GM19372 (cell line): ENCODE results near the gene PITRM1.
"Not testable (repeated sequence)": the region's sequence is repeated elsewhere in the genome, so short reads cannot be mapped to it uniquely, and the experiment has no call there.

ENCODE experiments used
- ATAC-seq: cut with Tn5 transposase; IDR thresholded peaks from one replicate; pipeline ENCODE4 v1.9.1; 2021; ENCODE audit warnings: mild to moderate bottlenecking, low read depth, moderate library complexity; ENCODE audit not compliant: unreplicated experiment

The PITRM1 gene

GRCh38 chr10:3198900-3199299, 26.3 kb upstream of the PITRM1 start:
- no peak for ATAC-seq

DNA sequence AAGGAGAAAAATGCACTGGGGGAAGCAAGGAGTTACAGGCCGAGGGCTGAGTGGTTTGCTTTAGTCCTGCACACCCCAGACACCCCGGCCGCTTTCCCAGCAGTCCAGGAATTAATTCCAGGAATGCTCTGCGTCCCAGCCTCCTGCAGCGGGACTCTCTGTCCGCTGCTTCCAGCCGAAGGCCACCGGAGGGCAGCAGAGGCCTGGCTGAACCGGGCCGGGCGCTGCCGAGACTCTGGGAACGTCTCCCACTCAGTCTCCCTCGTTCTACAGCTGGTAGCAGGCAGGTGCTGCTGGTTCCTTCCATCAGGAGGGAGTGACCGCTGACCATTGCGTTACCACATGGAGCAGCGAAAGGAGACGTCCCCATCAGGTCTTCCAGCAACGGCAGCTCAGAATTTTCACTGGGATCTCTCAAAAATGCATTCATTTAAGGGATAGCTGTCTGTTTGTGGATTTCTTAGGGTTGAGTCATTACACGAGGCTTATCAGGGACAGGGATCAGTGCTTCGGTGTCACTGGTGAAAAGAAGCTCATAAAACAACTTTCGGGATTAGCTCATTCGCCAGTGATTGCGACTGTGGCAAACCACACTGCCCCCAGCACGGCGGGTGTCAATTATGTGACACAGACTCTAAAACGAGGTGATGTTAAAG, 24.9 kb upstream of the PITRM1 start:
- peak; percentile 69 for ATAC-seq

- no peak for ATAC-seq
Measured at GRCh38 chr10:3196958-3197347, 24.4 kb upstream of the PITRM1 start.

DNA sequence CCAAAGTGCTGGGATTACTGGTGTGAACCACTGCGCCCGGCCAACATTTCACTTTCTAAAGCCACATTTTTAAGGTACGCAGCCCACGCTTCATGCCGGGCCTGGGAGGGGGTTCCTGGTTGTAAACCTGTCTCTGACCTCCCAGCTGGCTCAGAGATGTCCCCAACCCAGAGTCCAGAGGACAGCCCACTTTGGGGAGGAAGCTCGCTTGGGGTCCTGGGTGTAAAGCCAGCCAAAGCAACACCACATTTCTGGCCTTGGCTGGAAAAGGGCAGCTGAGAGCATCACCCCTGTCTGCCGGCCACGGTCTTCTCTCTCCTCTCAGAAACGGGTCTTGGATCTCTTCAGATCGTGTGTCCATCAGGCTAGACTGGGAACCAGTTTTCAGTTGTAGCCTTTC, 23.9 kb upstream of the PITRM1 start:
- ATAC-seq, result no peak

GRCh38 chr10:3195726-3196125, 23.1 kb upstream of the PITRM1 start:
- no peak for ATAC-seq

- ATAC-seq, result no peak
Measured at GRCh38 chr10:3195286-3195685, 22.7 kb upstream of the PITRM1 start.

DNA sequence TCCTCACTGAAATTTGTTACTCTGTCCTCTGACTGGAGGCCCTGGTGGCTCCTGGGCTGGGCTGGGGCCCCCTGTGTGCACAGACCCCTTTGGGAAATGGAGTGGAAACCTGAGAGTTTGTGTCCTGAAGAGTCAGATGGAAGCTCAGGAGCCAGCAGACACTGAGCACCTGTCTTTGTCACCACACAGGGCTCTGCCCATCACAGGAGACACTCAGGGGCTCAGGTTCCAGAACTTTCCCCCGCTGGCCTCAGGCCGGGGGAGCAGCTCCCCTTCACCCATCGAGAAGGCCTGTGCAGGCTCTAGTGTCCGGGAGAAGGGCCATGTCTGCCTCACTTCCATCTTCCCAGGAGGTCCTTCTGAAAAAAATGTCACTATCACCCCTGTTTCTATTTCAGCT, 22.3 kb upstream of the PITRM1 start:
- ATAC-seq, result no peak

GRCh38 chr10:3193751-3194150, 21.2 kb upstream of the PITRM1 start:
- no peak for ATAC-seq

- ATAC-seq, result no peak
Measured at GRCh38 chr10:3192856-3193635, 20.5 kb upstream of the PITRM1 start.

GRCh38 chr10:3190817-3191216, 18.2 kb upstream of the PITRM1 start:
- no peak for ATAC-seq

DNA sequence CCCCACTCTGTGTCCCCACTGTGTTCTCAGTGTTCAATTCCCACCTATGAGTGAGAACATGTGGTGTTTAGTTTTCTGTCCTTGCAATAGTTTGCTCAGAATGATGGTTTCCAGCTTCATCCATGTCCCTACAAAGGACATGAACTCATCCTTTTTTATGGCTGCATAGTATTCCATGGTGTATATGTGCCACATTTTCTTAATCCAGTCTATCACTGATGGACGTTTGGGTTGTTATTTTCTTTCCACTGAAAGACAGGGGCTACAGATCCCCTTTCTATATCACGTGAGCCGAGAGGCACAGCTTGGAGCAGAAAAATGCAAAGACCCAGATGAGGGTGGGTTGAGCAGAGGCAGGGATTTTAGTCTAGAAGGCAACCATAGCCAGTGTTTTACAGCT, 14.6 kb upstream of the PITRM1 start:
- not testable (repeated sequence) for ATAC-seq

- ATAC-seq, result no peak
Measured at GRCh38 chr10:3186368-3186767, 13.8 kb upstream of the PITRM1 start.

DNA sequence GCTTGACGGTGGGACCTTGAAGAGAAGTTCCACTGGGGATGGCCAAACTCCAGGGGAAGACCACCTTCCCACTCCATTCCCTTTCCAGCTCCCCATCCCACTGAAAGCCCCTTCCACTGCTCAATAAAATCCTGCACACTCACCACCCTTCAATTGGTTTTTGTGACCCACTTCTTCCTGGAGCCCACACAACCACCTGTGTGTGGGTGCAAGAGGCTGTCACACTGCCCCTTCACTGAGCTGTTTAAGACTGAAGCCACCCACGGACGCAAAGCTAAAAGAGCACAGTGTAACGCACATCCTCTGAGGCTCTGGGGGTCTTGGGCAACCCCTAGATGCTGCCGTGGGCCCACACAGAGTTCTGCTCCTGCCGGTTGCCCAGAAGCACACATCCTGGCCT, 12.8 kb upstream of the PITRM1 start:
- ATAC-seq, result no peak

DNA sequence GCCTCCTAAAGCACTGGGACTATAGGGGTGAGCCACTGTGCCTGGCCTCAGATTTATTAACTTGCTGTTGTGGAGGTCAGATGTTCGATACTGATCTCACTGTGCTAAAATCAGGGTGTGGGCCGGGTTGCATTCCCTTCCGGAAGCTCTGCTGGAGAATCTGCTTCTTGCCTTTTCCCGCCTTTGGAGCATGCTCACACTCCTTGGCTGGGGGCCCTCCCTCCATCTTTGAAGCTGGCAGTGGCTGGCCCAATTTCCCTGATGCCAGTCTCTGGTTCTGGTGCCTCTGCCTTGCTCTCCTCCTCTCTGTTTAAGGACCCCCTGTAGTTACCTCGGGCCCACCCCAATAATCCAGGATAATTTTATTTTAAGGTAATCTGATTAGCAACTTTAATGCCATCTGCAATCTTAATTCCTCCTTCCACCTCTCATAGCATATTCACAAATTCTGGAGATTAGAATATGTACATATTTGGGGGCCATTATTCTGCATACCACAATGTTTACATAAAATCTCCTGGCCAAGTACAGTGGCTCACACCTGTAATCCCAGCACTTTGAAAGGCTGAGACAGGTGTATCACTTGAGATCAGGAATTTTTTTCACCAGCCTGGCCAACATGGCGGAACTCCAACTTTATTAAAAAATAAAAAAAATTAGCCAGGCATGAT, 7.9 kb upstream of the PITRM1 start:
- no peak for ATAC-seq

GRCh38 chr10:3179174-3179573, 6.6 kb upstream of the PITRM1 start:
- no peak for ATAC-seq

DNA sequence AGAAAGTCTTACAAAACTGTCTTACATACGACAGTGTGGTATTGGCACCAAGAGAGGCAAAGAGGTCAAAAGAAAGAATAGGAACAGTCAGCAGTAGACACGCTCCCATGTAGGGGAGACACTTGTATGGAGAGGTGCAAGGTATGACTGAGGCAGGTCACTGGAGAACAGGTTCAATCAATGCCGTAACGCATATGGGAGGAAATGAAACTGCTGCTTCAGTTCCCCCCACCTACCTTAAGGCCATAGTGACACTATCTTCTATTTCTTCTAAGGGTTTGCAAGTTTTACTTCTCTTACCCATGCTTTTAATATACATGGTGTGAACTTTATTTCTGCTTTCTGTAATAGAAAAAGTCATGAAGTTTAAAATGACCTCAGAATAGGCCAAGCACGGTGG, 5.5 kb upstream of the PITRM1 start:
- no peak for ATAC-seq

- ATAC-seq, result peak; percentile 23
Measured at GRCh38 chr10:3173171-3173878, 743 bp upstream of the PITRM1 start.

GRCh38 chr10:3172081-3172445, 519 bp downstream of the PITRM1 start:
- no peak for ATAC-seq

DNA sequence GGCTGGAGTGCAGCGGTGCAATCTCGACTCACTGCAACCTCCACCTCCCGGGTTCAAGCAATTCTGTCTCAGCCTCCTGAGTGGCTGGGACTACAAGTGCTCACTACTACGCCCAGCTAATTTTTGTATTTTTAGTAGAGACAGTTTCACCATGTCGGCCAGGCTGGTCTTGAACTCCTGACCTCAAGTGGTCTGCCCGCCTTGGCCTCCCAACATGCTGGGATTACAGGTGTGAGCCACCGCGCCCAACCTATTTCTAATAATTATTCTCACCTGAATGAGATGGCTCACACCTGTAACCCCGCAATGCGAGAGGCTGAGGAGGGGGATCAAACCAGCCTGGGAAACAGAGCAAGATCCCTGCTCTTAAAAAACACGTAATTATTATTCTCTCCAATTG, 1.1 kb downstream of the PITRM1 start:
- not testable (repeated sequence) for ATAC-seq

DNA sequence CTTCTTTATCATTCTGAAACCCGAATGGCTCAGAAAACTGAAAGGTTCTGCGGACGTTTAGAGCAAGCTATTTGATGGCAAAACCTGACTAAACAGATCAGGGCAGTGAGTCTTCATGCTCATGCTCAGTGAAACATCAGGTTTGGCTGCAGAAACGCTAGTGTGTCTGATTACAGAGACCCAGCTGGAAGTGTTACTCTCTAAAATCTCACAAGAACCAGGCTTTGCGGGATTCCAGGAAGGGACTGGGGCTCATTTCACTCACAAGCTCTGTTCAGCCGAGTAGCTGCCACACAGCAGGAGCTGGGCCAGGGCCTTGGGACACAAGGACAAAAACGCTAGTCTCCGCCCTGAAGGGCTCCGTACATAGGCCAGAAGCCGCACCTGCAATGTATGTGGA, 2.9 kb downstream of the PITRM1 start:
- no peak for ATAC-seq

GRCh38 chr10:3169271-3169670, 3.3 kb downstream of the PITRM1 start:
- ATAC-seq, result no peak
